Erythroblast (primary cell): ENCODE data around the gene SERINC5.

Experiments used
- GATA1 ChIP-seq: IDR thresholded peaks from 2 replicates; pipeline ENCODE4 v1.6.1; 2011; ENCODE audit warnings: low read depth, mild to moderate bottlenecking, control low read depth, low read length, moderate library complexity
- POLR2A ChIP-seq: IDR thresholded peaks from 2 replicates; pipeline ENCODE4 v1.6.1; 2011; ENCODE audit warnings: mild to moderate bottlenecking, low read length

GRCh38 chr5:80093796-80094195 lies 162.1 kb downstream of the SERINC5 start:
- TF ChIP-seq POLR2A = no peak
- TF ChIP-seq GATA1 = no peak
